ENCODE measurements around the gene PCBP2.

PCBP2 gene

GRCh38 chr12:53502983-53503728, 51.3 kb downstream of the PCBP2 start:
- in situ Hi-C loops (cut with MboI; ENCODE audit: low pct_unique_long_range_greater_than_20kb, low sequenced_read_pairs, unreplicated experiment): no loop called here
- TF ChIP-seq, protein P1, sequence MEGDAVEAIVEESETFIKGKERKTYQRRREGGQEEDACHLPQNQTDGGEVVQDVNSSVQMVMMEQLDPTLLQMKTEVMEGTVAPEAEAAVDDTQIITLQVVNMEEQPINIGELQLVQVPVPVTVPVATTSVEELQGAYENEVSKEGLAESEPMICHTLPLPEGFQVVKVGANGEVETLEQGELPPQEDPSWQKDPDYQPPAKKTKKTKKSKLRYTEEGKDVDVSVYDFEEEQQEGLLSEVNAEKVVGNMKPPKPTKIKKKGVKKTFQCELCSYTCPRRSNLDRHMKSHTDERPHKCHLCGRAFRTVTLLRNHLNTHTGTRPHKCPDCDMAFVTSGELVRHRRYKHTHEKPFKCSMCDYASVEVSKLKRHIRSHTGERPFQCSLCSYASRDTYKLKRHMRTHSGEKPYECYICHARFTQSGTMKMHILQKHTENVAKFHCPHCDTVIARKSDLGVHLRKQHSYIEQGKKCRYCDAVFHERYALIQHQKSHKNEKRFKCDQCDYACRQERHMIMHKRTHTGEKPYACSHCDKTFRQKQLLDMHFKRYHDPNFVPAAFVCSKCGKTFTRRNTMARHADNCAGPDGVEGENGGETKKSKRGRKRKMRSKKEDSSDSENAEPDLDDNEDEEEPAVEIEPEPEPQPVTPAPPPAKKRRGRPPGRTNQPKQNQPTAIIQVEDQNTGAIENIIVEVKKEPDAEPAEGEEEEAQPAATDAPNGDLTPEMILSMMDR (IDR thresholded peaks at IDR 0.05; ENCODE audit: extremely low read depth, insufficient read depth, missing control alignments): no peak
- no peak for DNase-seq (ENCODE audit: low spot score)

GRCh38 chr12:53504004-53504920, 52.4 kb downstream of the PCBP2 start:
- TF ChIP-seq, protein P1 (IDR thresholded peaks at IDR 0.05; ENCODE audit: extremely low read depth, insufficient read depth, missing control alignments): no peak
- no peak for DNase-seq (ENCODE audit: low spot score)
- in situ Hi-C loops (cut with MboI; ENCODE audit: low pct_unique_long_range_greater_than_20kb, low sequenced_read_pairs, unreplicated experiment): no loop called here

GRCh38 chr12:53505086-53505485, 53.2 kb downstream of the PCBP2 start:
- TF ChIP-seq, protein P1 (IDR thresholded peaks at IDR 0.05; ENCODE audit: extremely low read depth, insufficient read depth, missing control alignments): no peak
- in situ Hi-C loops (cut with MboI; ENCODE audit: low pct_unique_long_range_greater_than_20kb, low sequenced_read_pairs, unreplicated experiment): no loop called here
- DNase-seq (ENCODE audit: low spot score): no peak

DNA sequence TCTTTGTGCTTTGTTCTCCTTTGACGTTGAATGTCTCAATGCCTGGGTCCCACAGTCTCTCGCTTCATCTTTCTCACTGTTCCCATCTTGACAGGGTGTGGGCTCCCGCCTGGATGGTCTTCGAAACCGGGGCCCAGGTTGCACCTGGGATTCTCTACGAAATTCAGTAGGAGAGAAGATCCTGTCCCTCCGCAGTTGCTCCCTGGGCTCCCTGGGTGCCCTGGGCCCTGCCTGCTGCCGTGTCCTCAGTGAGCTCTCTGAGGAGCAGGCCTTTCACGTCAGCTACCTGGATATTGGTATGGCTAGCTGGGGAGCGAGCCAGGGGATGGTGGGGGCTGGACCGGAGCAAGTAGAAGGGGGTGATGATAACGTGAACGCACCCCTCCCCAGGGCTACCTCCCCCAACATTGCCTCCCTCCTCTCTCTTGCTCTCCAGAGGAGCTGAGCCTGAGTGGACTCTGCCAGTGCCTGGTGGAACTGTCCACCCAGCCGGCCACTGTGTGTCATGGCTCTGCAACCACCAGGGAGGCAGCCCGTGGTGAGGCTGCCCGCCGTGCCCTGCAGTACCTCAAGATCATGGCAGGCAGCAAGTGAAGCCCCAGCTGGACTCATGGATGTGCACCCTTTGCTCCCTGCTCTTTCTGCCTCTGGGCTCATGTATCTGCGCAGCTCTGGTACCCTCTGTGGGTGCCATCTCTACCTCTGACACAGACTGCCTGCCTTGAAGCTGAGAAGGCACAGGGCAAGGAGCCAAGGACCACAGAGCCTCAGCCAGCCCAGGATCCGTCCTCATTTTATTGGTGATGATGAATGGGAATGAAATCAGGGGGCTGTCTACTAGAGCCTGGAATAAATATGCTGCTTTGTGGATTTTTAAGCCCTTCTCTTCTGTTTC, 53.9 kb downstream of the PCBP2 start:
- DNase-seq (ENCODE audit: low spot score): no peak
- TF ChIP-seq, protein P1 (IDR thresholded peaks at IDR 0.05; ENCODE audit: extremely low read depth, insufficient read depth, missing control alignments): no peak
- in situ Hi-C loops (cut with MboI; ENCODE audit: low pct_unique_long_range_greater_than_20kb, low sequenced_read_pairs, unreplicated experiment): no loop called here

DNA sequence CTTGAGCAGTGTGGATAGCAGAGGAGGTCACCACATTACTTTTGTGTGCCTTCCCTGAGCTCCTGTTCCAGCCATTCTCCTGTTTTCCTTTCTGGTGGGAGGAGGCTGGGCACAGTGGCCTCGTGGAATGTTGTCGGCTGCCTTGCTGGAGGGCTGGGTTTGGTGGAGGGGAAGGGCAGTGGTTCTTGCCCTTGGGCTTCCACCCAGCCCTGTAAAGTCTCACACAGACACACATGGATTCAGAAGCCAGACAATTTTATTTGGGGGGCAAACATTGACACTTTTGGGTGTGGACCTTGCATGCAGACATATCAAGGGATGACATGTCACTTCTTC, 54.5 kb downstream of the PCBP2 start:
- TF ChIP-seq, protein P1 (IDR thresholded peaks at IDR 0.05; ENCODE audit: extremely low read depth, insufficient read depth, missing control alignments): no peak
- DNase-seq (ENCODE audit: low spot score): no peak
- in situ Hi-C loops (cut with MboI; ENCODE audit: low pct_unique_long_range_greater_than_20kb, low sequenced_read_pairs, unreplicated experiment): no loop called here
